Osteoblast (primary cell): ENCODE data around the gene ADARB2. TPM values are rescaled to one million over a fixed set of nuclear protein-coding genes. Genes with fewer than 3 reads are reported as not detected.

ENCODE experiments used
- DNase-seq: peaks from one replicate; pipeline ENCODE4 v3.0.0; 2011; ENCODE audit warnings: low spot score, mixed read lengths; ENCODE audit not compliant: insufficient read length; ENCODE audit errors: missing footprints
- H2AFZ ChIP-seq: 2 replicates; pipeline ENCODE4 v1.6.0; 2011; ENCODE audit warnings: mild to moderate bottlenecking, low read length
- H3K27ac ChIP-seq: 2 replicates; pipeline ENCODE4 v1.5.1; 2011; ENCODE audit warnings: mild to moderate bottlenecking, low read depth, low read length, moderate library complexity
- H3K27me3 ChIP-seq: 2 replicates; pipeline ENCODE4 v1.6.0; 2012; ENCODE audit warnings: mild to moderate bottlenecking, control low read depth, inconsistent platforms, low read length, moderate library complexity; ENCODE audit not compliant: insufficient read depth
- H3K36me3 ChIP-seq: 2 replicates; pipeline ENCODE4 v1.5.1; 2011; ENCODE audit warnings: mild to moderate bottlenecking, low read length, control low read depth, moderate library complexity; ENCODE audit not compliant: insufficient read depth
- H3K4me1 ChIP-seq: 2 replicates; pipeline ENCODE4 v1.5.1; 2011; ENCODE audit warnings: mild to moderate bottlenecking, low read length, control low read depth, moderate library complexity; ENCODE audit not compliant: insufficient read depth
- H3K4me2 ChIP-seq: 2 replicates; pipeline ENCODE4 v1.6.0; 2011; ENCODE audit warnings: mild to moderate bottlenecking, low read length; ENCODE audit not compliant: insufficient read depth
- H3K4me3 ChIP-seq: fragments of 200-600 bp; sonication (generic); 3 replicates; pipeline ENCODE4 v1.5.1; 2012; ENCODE audit warnings: mild to moderate bottlenecking, low read length, inconsistent platforms; ENCODE audit not compliant: insufficient read depth
- H3K79me2 ChIP-seq: 2 replicates; pipeline ENCODE4 v1.6.0; 2012; ENCODE audit warnings: mild to moderate bottlenecking, low read length, control low read depth, inconsistent platforms; ENCODE audit not compliant: insufficient read depth
- H3K9me3 ChIP-seq: 2 replicates; pipeline ENCODE4 v1.5.1; 2011; ENCODE audit warnings: low read depth, low read length, control low read depth
- H4K20me1 ChIP-seq: 2 replicates; pipeline ENCODE4 v1.6.0; 2012; ENCODE audit warnings: mild to moderate bottlenecking, low read length, control low read depth; ENCODE audit not compliant: insufficient read depth
- CTCF ChIP-seq: IDR thresholded peaks from 2 replicates; pipeline ENCODE4 v1.5.1; 2011; ENCODE audit warnings: mild to moderate bottlenecking, low read depth, low read length, moderate library complexity; ENCODE audit errors: extremely low read depth
- total RNA-seq: library from RNA; depleted of rRNA; stranded (reverse); fragments of >200 nt; gene quantifications from 2 replicates; pipeline ENCODE4 v1.2.3, GENCODE V29; 2012

ADARB2 gene
- total RNA-seq, 1 donor, result not detected

DNA sequence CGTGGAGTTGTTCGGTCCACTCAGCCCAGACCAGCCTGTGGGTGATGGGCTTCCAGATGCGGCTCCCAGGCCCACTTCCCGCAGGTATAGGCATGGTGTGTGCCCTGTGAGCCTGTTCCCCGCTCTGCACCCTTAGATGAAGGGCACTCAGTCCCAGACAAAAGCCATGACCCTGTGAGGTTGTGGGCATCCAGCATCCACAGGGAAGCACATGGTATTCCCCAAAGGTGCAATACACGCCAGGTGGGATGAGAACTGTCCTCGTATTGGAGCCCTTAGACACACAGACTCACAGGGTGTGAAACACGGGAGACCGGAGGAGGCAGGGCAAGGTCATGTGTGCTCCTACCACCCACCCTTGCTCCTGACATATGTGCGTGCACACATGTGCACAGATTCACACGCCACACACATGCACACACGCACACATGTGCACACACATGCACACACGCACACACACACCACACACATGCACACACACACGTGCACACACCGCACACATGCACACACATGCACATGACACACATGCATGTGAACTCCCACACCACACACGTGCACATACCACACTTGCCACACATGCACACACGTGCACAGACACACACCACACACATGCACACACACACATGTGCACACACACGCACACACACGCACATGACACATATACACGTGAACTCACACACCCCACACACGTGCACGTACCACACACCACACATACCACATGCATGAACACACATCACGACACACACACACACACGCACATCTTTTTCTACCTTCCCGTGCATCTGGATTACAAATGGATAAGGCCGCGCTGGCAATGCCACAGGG is 361.8 kb downstream of the ADARB2 start:
- H4K20me1 ChIP-seq, result no peaks in the 10 kb centered on the region
- TF ChIP-seq CTCF, result no peak
- H3K4me1 ChIP-seq, result no peaks in the 10 kb centered on the region
- H3K36me3 ChIP-seq, result no peaks in the 10 kb centered on the region
- H3K4me2 ChIP-seq, result no peak overlapping the region
- DNase-seq, result no peak
- no peak overlapping the region for H3K4me3 ChIP-seq
- no peaks in the 10 kb centered on the region for H3K79me2 ChIP-seq
- no peak overlapping the region for H3K27ac ChIP-seq
- H3K27me3 ChIP-seq, result no peaks in the 10 kb centered on the region
- H3K9me3 ChIP-seq, result peaks cover 4% of the 10 kb centered on the region
- no peak overlapping the region for H2AFZ ChIP-seq

DNA sequence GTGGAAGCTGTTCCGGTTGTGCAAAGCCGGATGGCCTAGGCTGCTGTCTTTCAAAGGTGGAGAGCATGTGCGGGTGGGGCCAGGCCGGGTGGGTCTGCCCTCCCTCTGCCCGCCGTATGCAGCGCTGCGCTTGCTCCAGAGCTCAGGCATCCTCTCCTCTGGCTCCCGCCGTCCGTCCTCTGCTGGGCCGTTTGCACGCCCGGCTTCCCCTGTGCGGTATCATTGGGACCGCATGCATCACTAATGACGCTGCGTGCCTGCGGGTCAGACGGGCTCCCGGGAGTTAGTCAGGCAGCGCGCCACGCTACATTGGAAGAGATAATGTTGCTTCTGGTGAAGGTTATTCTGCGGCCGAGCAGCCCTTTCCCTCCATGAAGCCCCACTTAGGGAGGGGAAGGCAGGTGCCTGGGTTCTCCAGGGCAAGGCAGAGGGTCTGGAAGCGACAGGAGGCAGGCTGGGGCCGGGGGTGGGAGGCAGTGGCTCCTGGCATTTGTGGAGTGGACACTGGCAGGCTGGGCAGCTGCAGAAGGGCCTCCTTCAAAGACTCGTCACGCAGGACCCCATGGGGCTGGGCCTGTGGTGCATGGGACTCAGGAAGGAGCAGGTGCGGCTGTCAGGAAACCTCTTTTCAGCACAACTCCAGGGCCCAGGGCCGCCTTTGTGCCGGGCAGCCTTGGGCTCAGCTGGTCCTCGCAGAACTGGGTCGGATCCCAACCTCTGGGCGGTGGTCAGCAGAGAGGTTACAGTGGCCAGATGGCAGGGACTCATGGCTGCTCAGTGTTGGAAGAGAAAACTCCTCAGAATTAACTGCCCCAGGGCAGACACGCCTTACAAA is 362.6 kb downstream of the ADARB2 start:
- Histone ChIP-seq H3K27me3 (no peaks in the 10 kb centered on the region), H3K79me2 (no peaks in the 10 kb centered on the region), H3K4me2 (no peak overlapping the region), H3K9me3 (peaks cover 4% of the 10 kb centered on the region), H3K36me3 (no peaks in the 10 kb centered on the region), H3K27ac (no peak overlapping the region), H3K4me1 (no peaks in the 10 kb centered on the region), H3K4me3 (no peak overlapping the region), H4K20me1 (no peaks in the 10 kb centered on the region), H2AFZ (no peak overlapping the region)
- no peak for DNase-seq
- TF ChIP-seq CTCF, result no peak

DNA sequence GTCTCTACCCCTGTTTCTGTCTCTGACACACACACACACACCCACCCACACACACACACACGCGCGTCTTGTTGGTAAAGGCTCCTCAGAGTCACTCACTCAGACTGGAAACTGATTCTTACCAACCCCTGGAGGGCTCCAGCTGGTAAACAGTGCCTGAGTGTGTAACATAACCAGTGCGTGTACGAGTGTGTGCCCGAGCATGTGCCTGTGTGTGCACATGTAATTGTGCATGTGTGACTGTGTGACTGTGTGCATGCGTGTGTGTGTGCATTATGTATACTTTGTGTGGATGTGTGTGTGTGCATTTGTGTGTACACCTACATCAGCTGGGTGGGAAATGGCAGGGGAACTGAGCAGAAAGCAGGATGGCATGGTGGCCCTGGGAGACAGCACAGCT is 364.0 kb downstream of the ADARB2 start:
- Histone ChIP-seq H3K27me3 (no peaks in the 10 kb centered on the region), H4K20me1 (no peaks in the 10 kb centered on the region), H3K4me3 (no peak overlapping the region), H3K27ac (no peak overlapping the region), H3K4me1 (no peaks in the 10 kb centered on the region), H3K9me3 (peaks cover 2% of the 10 kb centered on the region), H3K4me2 (no peak overlapping the region), H3K36me3 (no peaks in the 10 kb centered on the region), H3K79me2 (no peaks in the 10 kb centered on the region), H2AFZ (no peak overlapping the region)
- TF ChIP-seq CTCF, result no peak
- DNase-seq, result no peak

GRCh38 chr10:1372212-1372611 is 365.1 kb downstream of the ADARB2 start:
- H3K4me2 ChIP-seq, result no peak overlapping the region
- H3K27me3 ChIP-seq, result no peaks in the 10 kb centered on the region
- H3K36me3 ChIP-seq, result no peaks in the 10 kb centered on the region
- no peak for TF ChIP-seq CTCF
- no peak overlapping the region for H3K27ac ChIP-seq
- peaks cover 2% of the 10 kb centered on the region for H3K9me3 ChIP-seq
- no peaks in the 10 kb centered on the region for H3K79me2 ChIP-seq
- H4K20me1 ChIP-seq, result no peaks in the 10 kb centered on the region
- no peak for DNase-seq
- H3K4me1 ChIP-seq, result no peaks in the 10 kb centered on the region
- no peak overlapping the region for H3K4me3 ChIP-seq
- H2AFZ ChIP-seq, result no peak overlapping the region
